Lower lobe of right lung (tissue), 2 donors: ENCODE results near the gene GLT8D2. TPM values are rescaled to one million over a fixed set of nuclear protein-coding genes. Genes with fewer than 3 reads are reported as not detected.

ENCODE experiments used
- ATAC-seq, 2 donors: fragments of 200-7000 bp; cut with Tn5 transposase; one replicate each; pipeline ENCODE4 v1.9.1; 2020 to 2022; ENCODE audit warnings: mild to moderate bottlenecking in 2 of 2, moderate library complexity in 2 of 2
- DNase-seq: peaks from one replicate; pipeline ENCODE4 v3.0.0-alpha.2; 2020
- H3K27ac ChIP-seq: fragments of 200-600 bp; one replicate; pipeline ENCODE4 v1.8.0; 2022
- H3K27me3 ChIP-seq: fragments of 200-600 bp; one replicate; pipeline ENCODE4 v1.8.0; 2022; ENCODE audit warnings: low read depth
- H3K36me3 ChIP-seq: fragments of 200-600 bp; one replicate; pipeline ENCODE4 v1.8.0; 2022; ENCODE audit warnings: mild to moderate bottlenecking
- H3K4me1 ChIP-seq: fragments of 200-600 bp; one replicate; pipeline ENCODE4 v1.8.0; 2022
- H3K4me3 ChIP-seq: fragments of 200-600 bp; one replicate; pipeline ENCODE4 v1.8.0; 2022; ENCODE audit warnings: mild to moderate bottlenecking
- H3K9me3 ChIP-seq: fragments of 200-600 bp; one replicate; pipeline ENCODE4 v1.8.0; 2022
- CTCF ChIP-seq: fragments of 200-600 bp; IDR thresholded peaks from one replicate; pipeline ENCODE4 v1.8.0; 2022; ENCODE audit warnings: antibody characterized with exemption, mild to moderate bottlenecking
- intact Hi-C: fragments of 100-400 bp; cut with DNase I; formaldehyde crosslinking; loops from one replicate; pipeline ENCODE4 v1.11.0; 2022
- total RNA-seq: library from RNA; stranded (reverse); fragmentation: NEBNext Ultra II Directional; extraction: Animal tissue kit (Norgen Biotek cat#: 25700); gene quantifications from one replicate; pipeline ENCODE4 v1.2.1, GENCODE V29; 2021
- donor health status: DM: no; HTN: yes; CAD: no; lungs with severe emphysema.

The GLT8D2 gene
- total RNA-seq, 1 donor from 2014 or later, result 10.5 TPM

- peak overlapping the region; percentile 57 for H3K27ac ChIP-seq
- TF ChIP-seq CTCF, result no peak
- peaks cover 12% of the 10 kb centered on the region for H3K27me3 ChIP-seq
- no peaks in the 10 kb centered on the region for H3K9me3 ChIP-seq
- no peak for ATAC-seq
- no peaks in the 10 kb centered on the region for H3K36me3 ChIP-seq
- DNase-seq, result no peak
- peak overlapping the region; percentile 47 for H3K4me3 ChIP-seq
- peaks cover 12% of the 10 kb centered on the region for H3K4me1 ChIP-seq
- intact Hi-C loops, result no loop called here
Observed at GRCh38 chr12:104050436-104050835, 449 bp upstream of the GLT8D2 start.

GRCh38 chr12:104049278-104049902 lies 597 bp downstream of the GLT8D2 start:
- intact Hi-C loops, result no loop called here
- H3K9me3 ChIP-seq, result no peaks in the 10 kb centered on the region
- TF ChIP-seq CTCF, result no peak
- peak overlapping the region; percentile 57 for H3K27ac ChIP-seq
- H3K4me3 ChIP-seq, result peak overlapping the region; percentile 47
- H3K4me1 ChIP-seq, result peaks cover 9% of the 10 kb centered on the region
- H3K36me3 ChIP-seq, result no peaks in the 10 kb centered on the region
- H3K27me3 ChIP-seq, result peaks cover 12% of the 10 kb centered on the region
- no peak for DNase-seq
- ATAC-seq, result no peak

GRCh38 chr12:104048811-104049210 lies 1.2 kb downstream of the GLT8D2 start:
- Histone ChIP-seq H3K27me3 (peaks cover 12% of the 10 kb centered on the region), H3K4me1 (peaks cover 9% of the 10 kb centered on the region), H3K36me3 (no peaks in the 10 kb centered on the region), H3K4me3 (peak overlapping the region; percentile 47), H3K27ac (no peak overlapping the region), H3K9me3 (no peaks in the 10 kb centered on the region)
- intact Hi-C loops, result no loop called here
- ATAC-seq (no peak), DNase-seq (no peak)
- TF ChIP-seq CTCF, result no peak

- peaks cover 12% of the 10 kb centered on the region for H3K27me3 ChIP-seq
- intact Hi-C loops, result no loop called here
- DNase-seq, result no peak
- ATAC-seq, result no peak
- no peak for TF ChIP-seq CTCF
- no peak overlapping the region for H3K4me3 ChIP-seq
- no peaks in the 10 kb centered on the region for H3K9me3 ChIP-seq
- no peaks in the 10 kb centered on the region for H3K36me3 ChIP-seq
- peaks cover 9% of the 10 kb centered on the region for H3K4me1 ChIP-seq
- no peak overlapping the region for H3K27ac ChIP-seq
Observed at GRCh38 chr12:104048162-104048561, 1.8 kb downstream of the GLT8D2 start.

- intact Hi-C loops, result no loop called here
- ATAC-seq, result no peak
- no peak for DNase-seq
- Histone ChIP-seq H3K9me3 (no peaks in the 10 kb centered on the region), H3K27ac (no peak overlapping the region), H3K36me3 (no peaks in the 10 kb centered on the region), H3K4me1 (peaks cover 9% of the 10 kb centered on the region), H3K4me3 (no peak overlapping the region), H3K27me3 (peaks cover 12% of the 10 kb centered on the region)
- no peak for TF ChIP-seq CTCF
Observed at GRCh38 chr12:104046306-104046705, 3.7 kb downstream of the GLT8D2 start.
